CD4-positive, alpha-beta T cell treated with Interleukin-6 at 100 ng/mL for 8 hours (primary cell): Measurements from ENCODE around the gene HINT3.
A peak's percentile ranks its signal among the peaks of the same experiment; 100 is the strongest.
"Not testable (repeated sequence)": the region's sequence is repeated elsewhere in the genome, so short reads cannot be mapped to it uniquely, and the experiment has no call there.

ENCODE experiments used
- DNase-seq: peaks from one replicate; pipeline ENCODE4 v3.0.0-alpha.2; 2020; ENCODE audit warnings: mixed read lengths, low spot score

HINT3 gene

DNA sequence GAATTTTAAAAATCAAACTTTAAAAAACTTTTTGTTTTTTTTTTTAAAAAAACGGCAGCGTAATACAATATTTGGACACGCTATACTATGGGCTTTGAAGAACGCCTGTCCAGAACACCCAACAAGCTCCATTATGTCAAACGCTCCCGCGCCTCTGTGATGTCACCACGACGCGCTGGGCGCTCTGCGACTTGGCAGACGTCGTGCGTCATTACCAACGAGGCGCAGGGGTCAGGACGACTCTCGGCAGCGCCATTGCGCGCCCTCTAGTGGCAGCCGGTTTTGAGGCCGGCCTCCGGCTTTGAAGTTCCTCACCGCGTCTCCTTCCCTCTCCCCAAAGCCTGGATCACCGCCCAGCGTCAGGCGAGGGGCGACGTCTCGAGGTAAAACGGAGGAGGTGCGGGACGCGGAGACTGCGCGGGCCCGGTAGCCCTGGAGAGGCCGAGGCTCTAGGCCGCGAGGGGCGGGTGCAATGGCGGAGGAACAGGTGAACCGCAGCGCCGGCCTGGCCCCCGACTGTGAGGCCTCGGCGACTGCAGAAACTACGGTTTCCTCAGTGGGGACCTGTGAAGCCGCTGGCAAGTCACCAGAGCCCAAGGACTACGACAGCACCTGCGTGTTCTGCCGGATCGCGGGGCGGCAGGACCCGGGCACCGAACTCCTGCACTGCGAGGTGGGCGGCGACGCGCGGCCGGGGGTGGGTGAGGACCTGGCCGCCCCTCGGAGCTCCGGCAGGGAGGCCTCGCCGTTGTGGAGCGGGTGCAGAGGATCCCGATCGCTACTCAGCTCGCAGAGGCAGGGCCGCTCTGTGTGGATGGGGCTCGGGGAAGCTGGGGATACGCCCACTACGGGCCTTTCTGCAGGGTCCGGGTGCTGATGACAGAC is at the start of gene HINT3:
Gene HINT3 (plus strand): TSS at position 265 of the 885 bp plus-strand sequence. CDS start 208 bp downstream, at position 473.
- peak; percentile 95 for DNase-seq

GRCh38 chr6:125910527-125910926 is 46.0 kb upstream of the HINT3 start:
- no peak for DNase-seq

GRCh38 chr6:125911051-125911451 is 45.5 kb upstream of the HINT3 start:
- DNase-seq = not testable (repeated sequence)

DNA sequence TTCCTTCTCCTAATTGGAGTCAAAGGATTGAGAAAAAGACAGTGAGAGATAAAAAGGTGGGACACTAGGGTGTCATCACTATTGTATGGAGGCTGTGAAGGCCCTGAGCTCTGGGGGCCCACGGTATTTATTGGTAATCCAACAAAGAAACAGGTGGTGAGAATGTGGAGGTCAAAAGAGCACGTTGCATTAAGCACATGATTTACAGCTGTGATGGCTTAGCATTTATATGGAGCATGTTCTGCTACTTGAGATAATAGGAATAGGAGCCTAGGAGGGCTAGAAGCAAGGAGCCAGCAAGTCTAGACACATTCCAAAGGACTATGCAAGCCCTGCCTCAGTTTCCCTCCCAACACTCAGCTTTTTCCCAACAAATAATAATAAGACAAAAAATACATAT is 44.1 kb upstream of the HINT3 start:
- not testable (repeated sequence) for DNase-seq

DNA sequence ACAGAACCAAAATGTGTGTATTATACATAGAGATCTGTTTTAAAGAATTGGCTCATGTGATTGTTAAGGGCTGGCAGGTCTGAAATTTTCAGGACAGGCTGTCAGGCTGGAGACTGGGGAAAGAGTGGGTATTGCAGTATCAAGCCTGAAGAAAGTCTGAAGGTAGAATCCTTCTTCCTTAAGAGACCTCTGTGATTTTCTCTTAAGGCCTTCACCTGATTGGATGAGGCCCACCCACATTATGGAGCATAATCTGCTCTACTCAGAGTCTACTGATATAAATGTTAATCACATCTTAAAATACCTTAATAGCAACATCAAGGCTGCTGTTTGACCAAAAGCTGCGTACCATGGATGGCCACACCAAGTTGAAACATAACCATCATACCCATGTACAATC is 43.4 kb upstream of the HINT3 start:
- DNase-seq = no peak

DNA sequence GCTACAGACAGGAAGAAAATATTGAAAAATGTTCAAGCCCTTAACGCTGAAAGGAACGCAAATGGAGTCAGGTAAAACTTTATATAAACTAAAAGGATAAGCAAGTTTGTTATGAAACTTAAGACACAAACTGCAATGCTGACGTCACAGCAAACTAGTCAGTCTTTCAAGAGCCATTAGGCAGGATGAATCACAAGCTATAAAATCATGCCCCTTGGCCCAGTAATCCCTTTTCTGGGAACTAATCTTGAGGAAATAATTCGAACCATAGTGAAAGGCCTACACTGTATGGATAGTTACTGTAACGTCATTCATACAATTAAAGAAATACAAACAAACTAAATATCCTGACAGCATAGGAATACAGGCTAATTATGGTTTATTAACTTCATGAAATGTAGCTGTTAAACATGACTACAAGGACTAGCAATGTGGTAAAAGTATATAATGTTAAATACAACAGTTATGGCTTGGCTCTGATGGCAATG is 42.7 kb upstream of the HINT3 start:
- no peak for DNase-seq

DNA sequence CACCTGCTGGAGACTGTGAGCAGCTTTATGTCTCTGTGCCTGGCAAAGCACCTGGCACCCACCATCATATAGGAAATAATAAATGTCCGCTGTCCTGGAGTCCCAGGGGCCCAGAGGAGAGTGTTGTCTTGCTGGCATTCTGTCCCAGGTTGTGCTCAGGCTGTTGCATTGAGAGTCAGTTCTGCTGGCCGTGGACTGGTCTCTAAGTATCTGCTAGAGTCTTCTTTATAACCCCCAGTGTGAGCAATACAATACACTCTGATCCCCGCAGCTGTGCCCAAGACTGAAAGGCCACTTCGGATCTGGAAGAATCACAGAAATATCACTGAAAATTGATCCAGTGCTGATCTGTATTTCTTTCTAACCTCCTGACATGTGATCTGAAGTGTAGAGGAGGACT is 38.3 kb upstream of the HINT3 start:
- no peak for DNase-seq

DNA sequence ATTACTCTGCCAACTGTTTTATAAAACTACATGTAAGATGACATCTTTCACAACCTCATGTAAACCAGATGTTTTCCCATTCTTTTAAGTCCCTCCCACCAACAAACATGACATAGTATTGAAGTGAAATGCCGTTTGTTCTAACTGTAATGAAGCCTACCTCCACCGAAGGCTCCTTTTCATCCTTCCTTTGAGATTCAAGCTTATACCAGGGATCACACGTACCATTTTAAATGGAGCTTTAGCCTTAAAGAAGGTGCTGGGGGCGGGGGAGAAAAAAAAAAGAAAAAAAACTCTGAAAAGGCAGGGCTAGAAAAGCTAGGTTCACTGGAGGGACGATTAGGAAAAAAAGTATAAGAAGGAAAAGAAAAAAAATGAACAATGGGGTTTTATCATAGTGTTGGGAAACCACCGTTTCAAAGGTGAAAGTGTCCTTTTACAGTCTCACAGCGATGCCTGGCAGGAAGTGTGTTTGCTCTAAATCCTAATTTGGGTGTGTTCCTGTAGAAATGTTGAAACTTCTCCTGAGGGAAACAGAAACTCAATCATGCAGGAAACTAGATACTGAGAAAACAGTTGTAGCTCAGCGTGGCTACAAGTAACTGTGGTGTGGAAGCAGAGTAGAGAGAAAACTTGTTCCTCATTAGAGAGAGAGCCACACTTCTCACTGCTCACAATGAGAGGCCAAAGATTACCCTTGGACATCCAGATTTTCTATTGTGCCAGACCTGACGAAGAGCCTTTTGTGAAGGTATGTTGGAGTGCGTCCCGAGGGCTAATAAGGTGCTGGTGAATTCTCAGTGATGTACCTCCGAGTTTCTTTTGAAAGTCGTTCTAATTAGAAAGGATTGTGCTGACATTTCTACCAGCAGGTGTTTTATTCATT is 37.6 kb upstream of the HINT3 start:
- peak; percentile 52 for DNase-seq

DNA sequence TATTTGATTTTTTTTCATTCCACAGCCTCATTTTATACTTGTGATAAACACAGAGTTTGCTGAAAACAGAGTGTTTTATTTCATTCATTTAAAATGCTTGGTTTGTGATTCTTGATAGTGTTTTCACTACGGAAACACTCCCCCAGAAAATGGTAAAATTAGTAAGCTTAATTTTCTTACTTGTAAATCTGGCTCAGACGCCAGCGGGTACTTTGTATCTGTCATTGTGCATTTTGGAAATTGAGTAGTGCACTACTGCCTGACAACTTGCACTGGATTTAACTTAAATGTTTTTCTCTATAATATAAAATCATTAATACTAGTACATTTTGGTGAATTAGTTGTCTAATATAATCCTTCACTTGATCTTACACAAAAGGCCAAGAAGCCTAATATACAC is 37.0 kb upstream of the HINT3 start:
- no peak for DNase-seq

- DNase-seq = no peak
These were observed 34.2 kb upstream of the HINT3 start for GRCh38 chr6:125922322-125922860.

GRCh38 chr6:125923366-125923877 is 33.1 kb upstream of the HINT3 start:
- DNase-seq = no peak

GRCh38 chr6:125924169-125924568 is 32.4 kb upstream of the HINT3 start:
- DNase-seq = no peak

DNA sequence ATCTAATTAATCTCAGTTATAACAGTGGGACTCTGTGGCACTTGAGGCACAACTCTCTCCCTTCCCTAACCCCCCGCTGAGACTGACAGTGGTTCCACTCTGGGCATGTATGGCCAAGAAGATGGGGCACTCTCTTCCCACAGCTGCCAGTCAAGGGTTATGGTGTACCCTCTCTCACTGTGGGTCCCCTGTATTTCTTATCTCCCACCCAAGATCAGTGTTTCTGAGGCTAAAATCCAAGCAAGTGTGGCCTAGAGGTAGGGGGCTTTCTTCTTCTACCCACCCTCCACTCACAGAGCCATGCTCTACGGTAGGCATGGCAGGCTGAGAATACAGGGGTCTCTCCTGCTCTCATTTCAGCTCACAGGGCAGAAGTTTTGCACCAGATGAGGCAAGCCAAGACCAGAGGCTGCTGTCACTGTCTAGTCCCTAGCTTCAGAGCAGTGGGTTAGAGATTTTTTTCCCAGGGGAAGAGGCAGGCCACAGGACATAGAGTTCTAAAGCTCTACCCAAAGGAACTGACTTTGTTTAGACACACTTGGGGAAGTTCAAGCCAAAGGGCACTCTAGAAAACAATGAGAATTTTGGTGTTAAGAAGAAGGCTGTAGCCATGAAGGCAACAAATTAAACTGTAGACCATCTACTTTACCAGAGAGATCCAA is 31.7 kb upstream of the HINT3 start:
- DNase-seq = no peak

- no peak for DNase-seq
These were observed 29.9 kb upstream of the HINT3 start for GRCh38 chr6:125926711-125927110.

GRCh38 chr6:125927761-125928160 is 28.8 kb upstream of the HINT3 start:
- DNase-seq = no peak

DNA sequence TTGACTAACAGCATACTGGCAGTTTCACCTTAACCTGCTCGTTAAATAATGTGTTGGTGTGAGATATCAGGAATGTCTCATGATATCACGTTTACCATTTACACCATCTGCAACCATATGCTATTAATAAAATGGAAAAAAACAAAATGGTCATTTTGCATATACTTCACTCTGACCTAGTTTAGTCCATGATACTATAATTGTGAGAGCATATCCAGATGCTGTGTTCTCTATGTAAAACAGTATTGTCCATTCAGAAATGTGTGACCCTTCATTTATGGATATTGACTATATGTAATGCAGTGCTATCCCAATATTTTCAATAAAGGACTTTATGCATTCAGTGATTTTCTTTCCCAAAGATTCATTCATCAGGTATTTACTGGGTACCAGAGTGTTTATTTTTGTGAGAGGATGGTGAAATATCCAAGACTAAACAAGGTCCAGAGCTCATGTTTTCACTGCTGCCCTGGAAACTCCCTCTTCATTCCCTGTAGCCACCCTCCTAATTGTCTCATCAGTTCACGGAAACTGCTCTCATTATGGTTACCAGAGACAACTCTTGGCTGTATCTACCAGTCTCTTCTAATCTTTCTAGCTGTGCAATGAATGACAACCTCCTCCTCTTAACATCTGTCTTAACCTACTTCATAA is 25.7 kb upstream of the HINT3 start:
- DNase-seq = no peak

DNA sequence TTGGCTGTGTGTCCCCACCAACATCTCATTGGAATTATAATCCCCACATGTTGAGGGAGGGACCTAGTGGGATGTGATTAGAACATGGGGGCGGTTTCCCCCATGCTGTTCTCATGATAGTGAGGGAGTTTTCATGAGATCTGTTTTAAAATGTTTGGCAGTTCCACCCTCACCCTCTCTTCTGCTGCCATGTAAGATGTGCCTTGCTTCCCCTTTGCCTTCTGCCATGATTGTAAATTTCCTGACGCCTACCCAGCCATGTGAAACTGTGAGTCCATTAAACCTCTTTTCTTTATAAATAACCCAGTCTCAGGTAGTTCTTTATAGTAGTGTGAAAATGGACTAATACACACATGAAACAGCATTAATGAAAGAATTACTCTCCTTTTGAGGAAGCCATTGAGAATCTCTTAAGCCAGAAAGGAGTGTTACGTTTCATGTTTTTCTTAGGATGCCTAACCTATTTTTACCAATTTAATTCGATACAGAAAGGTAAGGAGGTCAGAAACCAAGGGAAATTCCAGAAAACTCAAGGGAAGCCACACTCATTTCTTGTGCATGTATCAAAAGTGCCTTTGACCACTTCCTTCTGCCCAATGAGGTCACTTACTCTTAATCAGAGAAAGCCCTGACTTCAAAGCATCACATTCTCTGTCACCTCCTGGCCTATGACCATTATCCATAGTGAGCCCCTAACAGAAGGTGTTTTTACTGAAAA is 24.7 kb upstream of the HINT3 start:
- no peak for DNase-seq

DNA sequence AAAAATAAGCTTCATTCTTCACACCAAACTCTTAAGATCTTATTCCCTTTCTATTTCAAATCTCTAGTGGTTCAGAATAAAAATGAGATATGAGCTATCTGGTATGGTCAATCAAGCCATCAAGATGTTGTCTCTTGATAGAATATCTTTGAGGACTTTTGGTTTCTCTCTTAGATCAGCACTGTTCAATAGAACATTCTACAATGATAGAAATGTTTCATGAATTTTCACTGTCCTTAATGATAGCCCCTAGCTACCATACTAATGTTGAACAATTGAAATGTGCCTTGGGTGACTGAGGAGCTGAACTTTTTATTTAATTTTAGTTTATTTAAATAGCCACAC is 24.1 kb upstream of the HINT3 start:
- DNase-seq = no peak

- DNase-seq = not testable (repeated sequence)
These were observed 21.1 kb upstream of the HINT3 start for GRCh38 chr6:125935520-125935919.

GRCh38 chr6:125939026-125939425 is 17.5 kb upstream of the HINT3 start:
- DNase-seq = no peak

DNA sequence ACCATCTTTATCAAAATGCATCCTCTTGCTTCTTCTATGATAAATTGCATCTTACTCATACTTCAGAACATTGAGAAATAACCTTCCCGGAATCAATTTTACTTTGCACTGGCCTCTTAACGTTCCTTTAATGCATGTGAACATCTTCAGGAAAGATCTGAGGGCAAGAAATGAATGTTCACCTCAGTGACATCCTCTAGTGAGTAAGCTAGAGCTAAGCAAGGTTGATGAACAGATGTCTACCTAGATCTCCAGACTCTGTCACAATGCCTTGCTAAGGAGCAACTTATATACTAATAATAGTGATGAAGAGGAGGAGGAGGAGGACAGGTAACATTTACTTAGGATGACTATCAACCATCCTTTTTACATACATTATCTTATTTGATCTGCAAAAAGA is 16.8 kb upstream of the HINT3 start:
- no peak for DNase-seq
